CD4-positive, alpha-beta T cell treated with Interleukin-1 beta for 1 hour (primary cell): Measurements from ENCODE around the gene PRPF8.
"Not testable (repeated sequence)": the region's sequence is repeated elsewhere in the genome, so short reads cannot be mapped to it uniquely, and the experiment has no call there.

Experiments
- DNase-seq, 2 donors: peaks; one replicate each; pipeline ENCODE4 v3.0.0-alpha.2; 2020 to 2022

The PRPF8 gene

DNA sequence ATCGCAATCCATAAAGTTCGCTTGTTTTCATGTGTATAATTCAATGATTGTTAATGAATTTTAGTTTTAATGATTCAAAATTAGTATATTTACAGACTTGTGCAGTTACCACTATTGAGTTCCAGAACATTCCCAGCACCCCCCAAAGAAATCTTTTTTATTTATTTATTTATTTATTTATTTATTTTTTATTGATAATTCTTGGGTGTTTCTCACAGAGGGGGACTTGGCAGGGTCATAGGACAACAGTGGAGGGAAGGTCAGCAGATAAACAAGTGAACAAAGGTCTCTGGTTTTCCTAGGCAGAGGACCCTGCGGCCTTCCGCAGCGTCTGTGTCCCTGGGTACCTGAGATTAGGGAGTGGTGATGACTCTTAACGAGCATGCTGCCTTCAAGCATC is 3.7 kb upstream of the PRPF8 start:
- DNase-seq: not testable (repeated sequence)

- DNase-seq: no peak
Observed at GRCh38 chr17:1686086-1686485, 1.4 kb upstream of the PRPF8 start.

- DNase-seq: peak in 1 of 2 donors; percentile 12
Observed at GRCh38 chr17:1683459-1683858, 1.2 kb downstream of the PRPF8 start.

DNA sequence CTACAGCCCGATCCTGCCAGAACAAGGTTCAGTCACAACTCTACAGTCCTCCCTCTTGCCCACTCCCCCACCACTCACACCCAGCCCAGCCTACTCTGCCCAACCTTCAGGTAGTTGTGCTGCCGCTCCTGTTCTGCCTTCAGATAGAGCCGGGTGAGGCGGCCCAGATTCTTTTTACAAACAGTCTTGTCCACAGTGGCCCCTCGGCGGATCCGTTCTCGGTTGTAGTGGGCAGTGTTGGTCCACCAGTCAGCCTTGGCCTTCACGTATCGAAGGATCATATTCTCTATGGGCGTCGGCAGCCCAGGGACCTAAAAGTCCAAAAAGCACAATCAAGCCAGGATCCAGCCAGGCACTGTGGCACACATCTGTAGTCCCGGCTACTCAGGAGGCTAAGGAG is 8.3 kb downstream of the PRPF8 start:
- no peak for DNase-seq

DNA sequence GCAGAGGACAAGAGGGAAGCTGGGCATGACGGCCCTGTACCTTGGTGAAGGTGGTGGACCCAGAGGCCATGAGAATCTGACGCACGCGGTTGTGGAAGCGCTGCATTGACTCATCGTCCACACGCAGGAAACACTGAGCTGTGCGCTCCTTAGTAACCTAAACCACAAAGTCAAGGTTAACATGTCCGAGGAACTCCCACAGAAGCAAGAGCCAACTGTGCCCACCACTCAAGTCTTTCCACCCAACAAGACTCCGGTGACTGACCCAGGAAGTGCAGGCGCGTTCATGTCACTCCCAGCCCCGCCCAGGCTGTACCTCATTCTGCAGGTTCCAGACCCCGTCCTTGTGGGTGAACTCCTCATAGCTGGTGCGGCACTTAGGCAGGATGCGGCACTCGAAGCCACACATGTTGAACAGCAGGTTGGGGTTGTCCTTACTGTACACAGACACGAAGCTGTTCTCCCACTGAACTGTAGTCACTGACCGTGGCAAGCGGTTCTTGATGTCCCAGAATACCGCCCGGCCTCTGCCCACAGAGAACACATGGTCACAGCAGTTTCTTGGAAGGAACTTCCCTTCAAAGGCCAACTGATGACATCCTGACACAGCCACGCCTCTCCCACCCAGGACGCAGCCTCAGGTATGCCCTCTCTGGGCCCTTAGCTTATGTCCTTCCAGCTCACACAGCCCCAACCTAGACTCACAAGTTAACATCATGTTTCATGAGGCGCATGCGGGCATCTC is 11.5 kb downstream of the PRPF8 start:
- peak in 1 of 2 donors; percentile 28 for DNase-seq

DNA sequence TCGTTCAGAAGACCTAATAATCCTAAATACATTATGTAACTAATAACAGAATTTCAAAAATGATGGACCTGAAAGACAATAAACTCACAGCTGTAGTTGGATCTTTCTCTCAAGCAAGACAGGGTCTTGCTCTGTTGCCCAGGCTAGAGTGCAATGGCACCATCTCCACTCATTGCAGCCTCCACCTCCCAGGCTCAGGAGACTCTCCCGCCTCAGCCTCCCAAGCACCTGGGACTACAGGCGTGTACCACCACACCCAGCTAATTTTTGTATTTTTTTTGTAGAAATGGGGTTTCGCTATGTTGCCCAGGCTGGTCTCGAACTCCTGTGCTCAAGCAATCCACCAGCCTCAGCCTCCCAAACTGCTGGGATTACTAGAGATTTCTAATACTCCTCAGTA is 20.7 kb downstream of the PRPF8 start:
- DNase-seq: not testable (repeated sequence)

DNA sequence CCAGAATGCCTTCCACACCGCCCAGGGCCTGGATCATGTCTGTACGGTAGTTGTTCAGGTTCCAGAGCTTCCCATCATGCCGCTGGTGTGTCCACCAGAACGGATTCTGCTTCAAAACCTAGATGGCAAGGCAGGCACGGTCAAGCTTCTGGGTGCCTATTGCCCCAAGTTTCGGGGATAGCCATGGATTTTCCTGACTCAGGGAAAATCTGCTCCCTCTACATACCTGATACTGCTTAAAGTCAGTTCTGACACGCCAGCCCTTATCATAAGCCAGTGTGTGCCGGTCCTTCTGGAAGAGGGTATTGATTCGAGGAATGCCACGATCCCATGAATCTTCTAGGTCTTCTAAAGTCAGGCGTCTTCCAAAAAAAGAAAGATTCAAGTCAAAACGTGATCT is 23.6 kb downstream of the PRPF8 start:
- DNase-seq: no peak

- no peak for DNase-seq
Observed at GRCh38 chr17:1658100-1658499, 26.6 kb downstream of the PRPF8 start.

- no peak for DNase-seq
Observed at GRCh38 chr17:1653735-1654134, 30.9 kb downstream of the PRPF8 start.

DNA sequence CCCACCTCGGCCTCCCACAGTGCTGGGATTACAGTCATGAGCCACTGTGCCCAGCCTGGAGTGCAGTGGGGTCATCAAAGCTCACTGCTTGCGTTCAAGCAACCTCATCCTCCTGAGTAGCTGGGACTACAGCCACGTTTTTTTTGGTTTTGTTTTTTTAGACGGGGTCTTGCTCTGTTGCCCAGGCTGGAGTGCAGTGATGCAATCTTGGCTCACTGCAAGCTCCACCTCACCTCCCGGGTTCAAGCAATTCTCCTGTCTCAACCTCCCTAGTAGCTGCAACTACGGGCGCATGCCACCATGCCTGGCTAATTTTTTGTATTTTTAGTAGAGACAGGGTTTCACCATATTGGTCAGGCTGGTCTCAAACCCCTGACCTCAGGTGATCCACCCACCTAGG is 31.9 kb downstream of the PRPF8 start:
- DNase-seq: not testable (repeated sequence)

GRCh38 chr17:1651559-1651844 is 33.2 kb downstream of the PRPF8 start:
- no peak for DNase-seq

GRCh38 chr17:1650731-1651558 is 33.7 kb downstream of the PRPF8 start:
- DNase-seq: no peak

- DNase-seq: peak in 1 of 2 donors; percentile 29
Observed at GRCh38 chr17:1649844-1650501, 34.7 kb downstream of the PRPF8 start, which contains the start of gene RILP. TSS of gene RILP (minus strand) at chr17:1649866. CDS start at chr17:1649804, 62 bp downstream.

GRCh38 chr17:1648963-1649843 is 35.5 kb downstream of the PRPF8 start:
- DNase-seq: peak; percentile 95 to 96

DNA sequence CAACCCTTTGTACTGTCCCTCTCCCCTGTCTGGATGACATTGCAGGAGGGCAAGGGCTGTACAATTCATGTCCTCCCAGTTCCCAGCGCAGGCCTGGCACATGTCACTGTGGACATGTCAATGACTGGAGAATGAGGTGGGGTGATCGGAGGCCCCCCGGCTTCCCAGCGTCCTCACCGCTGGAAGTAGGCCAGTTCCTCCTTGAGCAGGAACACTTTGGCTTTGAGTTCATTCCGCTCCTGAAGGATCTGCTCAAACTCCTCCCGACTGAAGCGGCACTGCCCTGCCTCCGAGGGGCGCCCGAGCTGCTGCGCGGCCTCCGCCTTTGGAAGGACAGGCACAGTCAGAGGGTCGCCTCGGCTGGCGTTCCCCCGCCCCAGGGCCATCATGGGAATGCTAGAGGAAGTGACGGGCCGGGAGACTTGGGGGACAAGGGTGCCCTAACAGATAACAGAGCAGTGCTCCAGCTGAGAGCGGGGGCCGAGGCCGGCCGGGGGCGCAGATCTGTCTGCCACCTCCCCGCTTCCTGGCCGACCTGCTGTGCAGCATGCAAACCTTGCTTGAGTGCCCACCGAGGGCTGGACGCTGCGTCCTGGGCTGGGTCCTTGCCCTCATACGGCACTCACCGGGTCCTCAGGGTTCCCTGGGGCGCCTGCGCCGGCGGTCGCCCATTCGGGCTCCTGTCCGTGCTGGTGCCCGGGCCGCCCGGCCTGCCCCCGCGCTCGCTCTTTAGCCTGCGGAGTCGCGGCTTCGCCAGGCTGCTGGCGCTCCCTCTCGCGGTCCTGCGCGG is 36.3 kb downstream of the PRPF8 start:
- no peak for DNase-seq

GRCh38 chr17:1647802-1648171 is 36.9 kb downstream of the PRPF8 start:
- no peak for DNase-seq

DNA sequence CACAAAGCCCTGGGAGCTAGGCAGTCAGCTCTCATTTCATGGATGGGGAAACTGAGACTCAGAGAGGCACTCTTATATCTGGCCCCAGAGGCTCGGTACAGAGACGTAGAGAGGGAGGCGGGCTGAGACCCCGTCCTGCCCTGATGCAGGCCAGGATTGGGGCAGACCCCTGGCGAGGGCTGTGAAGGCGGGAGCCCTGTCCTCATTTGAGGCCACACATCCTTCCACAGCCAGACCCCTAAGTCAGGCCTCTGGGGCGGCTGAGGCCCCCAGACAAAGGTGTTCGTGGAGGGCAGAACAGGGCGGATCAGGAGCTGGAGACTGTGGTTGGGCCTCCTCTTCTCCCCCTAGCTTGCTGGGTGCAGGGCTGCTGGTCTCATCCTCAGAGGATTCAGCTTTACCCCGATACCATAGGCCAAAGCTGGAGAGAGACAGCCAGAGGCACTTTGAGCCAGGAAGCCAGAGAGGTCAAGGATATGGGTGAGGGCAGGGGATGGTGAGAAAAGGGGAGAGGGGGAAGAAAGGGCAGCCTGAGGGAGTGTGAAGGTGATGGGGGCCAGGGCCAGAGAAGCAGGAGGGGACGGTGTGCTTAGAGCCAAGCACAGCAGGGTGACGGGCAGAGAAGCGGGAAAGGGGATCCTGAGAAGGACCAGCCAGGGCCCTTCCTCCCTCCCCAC is 38.3 kb downstream of the PRPF8 start:
- DNase-seq: no peak

- peak in 1 of 2 donors; percentile 23 for DNase-seq
Observed at GRCh38 chr17:1645207-1646171, 39.2 kb downstream of the PRPF8 start, which contains the start of gene SCARF1. TSS of gene SCARF1 (minus strand) at chr17:1645732. CDS start at chr17:1645697, 35 bp downstream.

GRCh38 chr17:1644493-1645206 is 40.0 kb downstream of the PRPF8 start:
- peak; percentile 21 to 61 for DNase-seq
